ENCODE results near the gene HOXD10. TPM values are rescaled to one million over a fixed set of nuclear protein-coding genes. Genes with fewer than 3 reads are reported as not detected.

Gene HOXD10
- total RNA-seq, 1 donor from 2014 or later = 4.4 TPM

- DNase-seq (ENCODE audit: low spot score) = no peak
These were observed 5.6 kb downstream of the HOXD10 start for GRCh38 chr2:176122052-176122682.

- peak; percentile 87 for DNase-seq (ENCODE audit: low spot score)
These were observed 6.3 kb downstream of the HOXD10 start, which contains the start of gene HOXD9 for GRCh38 chr2:176122683-176123410. Gene HOXD9, plus strand, starts transcription at chr2:176122719. Its CDS starts 50 bp downstream, at chr2:176122769.

GRCh38 chr2:176123411-176124109, 7.0 kb downstream of the HOXD10 start:
- DNase-seq (ENCODE audit: low spot score) = no peak

GRCh38 chr2:176124110-176124946, 7.8 kb downstream of the HOXD10 start:
- DNase-seq (ENCODE audit: low spot score) = no peak

- no peak for DNase-seq (ENCODE audit: low spot score)
These were observed 8.6 kb downstream of the HOXD10 start for GRCh38 chr2:176124947-176125771.

- DNase-seq (ENCODE audit: low spot score) = no peak
These were observed 9.1 kb downstream of the HOXD10 start for GRCh38 chr2:176125772-176126054.

GRCh38 chr2:176126929-176127773, 10.6 kb downstream of the HOXD10 start:
- DNase-seq (ENCODE audit: low spot score) = peak; percentile 80

GRCh38 chr2:176127774-176128072, 11.1 kb downstream of the HOXD10 start:
- no peak for DNase-seq (ENCODE audit: low spot score)

- DNase-seq (ENCODE audit: low spot score) = no peak
These were observed 11.8 kb downstream of the HOXD10 start for GRCh38 chr2:176128172-176128981.

GRCh38 chr2:176128982-176129796, 12.6 kb downstream of the HOXD10 start, which contains the start of gene HOXD8:
Gene HOXD8, plus strand, starts transcription at chr2:176129705. Its CDS starts 662 bp downstream, at chr2:176130367.
- DNase-seq (ENCODE audit: low spot score) = peak; percentile 87

- DNase-seq (ENCODE audit: low spot score) = no peak
These were observed 13.2 kb downstream of the HOXD10 start for GRCh38 chr2:176129813-176130146.

GRCh38 chr2:176130147-176130956, 13.8 kb downstream of the HOXD10 start:
- peak; percentile 71 for DNase-seq (ENCODE audit: low spot score)

- no peak for DNase-seq (ENCODE audit: low spot score)
These were observed 14.6 kb downstream of the HOXD10 start for GRCh38 chr2:176130957-176131847.

GRCh38 chr2:176131848-176132158, 15.2 kb downstream of the HOXD10 start:
- DNase-seq (ENCODE audit: low spot score) = no peak

- DNase-seq (ENCODE audit: low spot score) = peak; percentile 43
These were observed 15.9 kb downstream of the HOXD10 start for GRCh38 chr2:176132205-176133171.

- DNase-seq (ENCODE audit: low spot score) = peak; percentile 43
These were observed 16.8 kb downstream of the HOXD10 start for GRCh38 chr2:176133389-176133788.
